WTC11 (cell line): ENCODE results near the gene CHPF. TPM values are rescaled to one million over a fixed set of nuclear protein-coding genes. Genes with fewer than 3 reads are reported as not detected.

Experiments used
- ATAC-seq: fragments of 200-7000 bp; cut with Tn5 transposase; 2 replicates; pipeline ENCODE4 v1.10.0; 2021; ENCODE audit warnings: mild to moderate bottlenecking, moderate library complexity
- CTCF ChIA-PET: fragments of 300-600 bp; sonication (Branson Sonifier 250); formaldehyde crosslinking; loops from one replicate; lab custom pipeline; 2021; ENCODE audit warnings: antibody characterized with exemption; lab: Charles Lee
- POLR2A ChIA-PET: fragments of 350-600 bp; sonication (Branson Sonifier 250); formaldehyde crosslinking; loops from one replicate; lab custom pipeline; 2021; ENCODE audit warnings: antibody characterized with exemption; lab: Charles Lee
- DNase-seq: peaks from one replicate; pipeline ENCODE4 v3.0.0; 2021; ENCODE audit warnings: low spot score
- H3K27ac Mint-ChIP-seq: 2 replicates; pipeline ENCODE4 v1.8.0; 2021; ENCODE audit warnings: mixed read lengths
- H3K27me3 Mint-ChIP-seq: 2 replicates; pipeline ENCODE4 v1.8.0; 2021; ENCODE audit warnings: low read depth, mild to moderate bottlenecking, moderate library complexity, mixed read lengths
- H3K36me3 Mint-ChIP-seq: 2 replicates; pipeline ENCODE4 v1.8.0; 2021; ENCODE audit warnings: mixed read lengths
- H3K4me1 Mint-ChIP-seq: 2 replicates; pipeline ENCODE4 v1.8.0; 2022; ENCODE audit warnings: mixed read lengths
- H3K4me3 Mint-ChIP-seq: 2 replicates; pipeline ENCODE4 v1.8.0; 2021; ENCODE audit warnings: mild to moderate bottlenecking, moderate library complexity, mixed read lengths
- H3K9me3 Mint-ChIP-seq: 2 replicates; pipeline ENCODE4 v1.8.0; 2021; ENCODE audit warnings: mixed read lengths
- E2F1 ChIP-seq: sonication (generic); formaldehyde crosslinking; IDR thresholded peaks from 2 replicates; pipeline ENCODE4 v1.8.0; 2022; ENCODE audit warnings: mild to moderate bottlenecking, missing genetic modification reagents
- FOXK1 ChIP-seq: sonication (generic); formaldehyde crosslinking; IDR thresholded peaks from 2 replicates; pipeline ENCODE4 v1.8.0; 2022; ENCODE audit warnings: mild to moderate bottlenecking, moderate library complexity, missing genetic modification reagents
- FOXP4 ChIP-seq: sonication (generic); formaldehyde crosslinking; IDR thresholded peaks from 2 replicates; pipeline ENCODE4 v1.8.0; 2022; ENCODE audit warnings: mild to moderate bottlenecking, missing genetic modification reagents
- JAZF1 ChIP-seq: fragments of 250-450 bp; sonication (Bioruptor Pico); IDR thresholded peaks from 2 replicates; pipeline ENCODE4 v1.9.0; 2021; ENCODE audit warnings: moderate library complexity, mild to moderate bottlenecking, inconsistent platforms
- JUN ChIP-seq: sonication (generic); formaldehyde crosslinking; IDR thresholded peaks from 2 replicates; pipeline ENCODE4 v1.8.0; 2023; ENCODE audit warnings: mild to moderate bottlenecking, missing genetic modification reagents
- MXD4 ChIP-seq: fragments of 250-450 bp; sonication (Bioruptor Pico); IDR thresholded peaks from 2 replicates; pipeline ENCODE4 v1.8.0; 2021; ENCODE audit warnings: mild to moderate bottlenecking, moderate library complexity, borderline replicate concordance
- NFYB ChIP-seq: sonication (generic); formaldehyde crosslinking; conservative IDR thresholded peaks from 2 replicates; pipeline ENCODE4 v1.8.0; 2022; ENCODE audit warnings: low read depth, missing genetic modification reagents
- OVOL2 ChIP-seq: fragments of 250-450 bp; sonication (Bioruptor Pico); IDR thresholded peaks from 2 replicates; pipeline ENCODE4 v1.9.0; 2021; ENCODE audit warnings: mild to moderate bottlenecking, borderline replicate concordance
- PRDM15 ChIP-seq: sonication (generic); formaldehyde crosslinking; IDR thresholded peaks from 2 replicates; pipeline ENCODE4 v1.8.0; 2022; ENCODE audit warnings: missing genetic modification reagents
- PRRX2 ChIP-seq: fragments of 250-450 bp; sonication (Bioruptor Pico); IDR thresholded peaks from 2 replicates; pipeline ENCODE4 v1.8.0; 2021; ENCODE audit warnings: mild to moderate bottlenecking
- SMAD3 ChIP-seq: sonication (generic); formaldehyde crosslinking; IDR thresholded peaks from 2 replicates; pipeline ENCODE4 v1.8.0; 2022; ENCODE audit warnings: missing genetic modification reagents, mild to moderate bottlenecking, borderline replicate concordance
- USF1 ChIP-seq: sonication (generic); formaldehyde crosslinking; IDR thresholded peaks from 2 replicates; pipeline ENCODE4 v1.8.0; 2022; ENCODE audit warnings: mild to moderate bottlenecking, missing genetic modification reagents
- ZNF263 ChIP-seq: sonication (generic); formaldehyde crosslinking; IDR thresholded peaks from 2 replicates; pipeline ENCODE4 v1.8.1; 2022; ENCODE audit warnings: low read depth, mild to moderate bottlenecking, moderate library complexity, missing genetic modification reagents
- ZNF281 ChIP-seq: sonication (generic); formaldehyde crosslinking; IDR thresholded peaks from 2 replicates; pipeline ENCODE4 v1.8.0; 2023; ENCODE audit warnings: mild to moderate bottlenecking, missing genetic modification reagents
- ZNF396 ChIP-seq: fragments of 250-450 bp; sonication (Bioruptor Pico); IDR thresholded peaks from 2 replicates; pipeline ENCODE4 v1.8.0; 2021; ENCODE audit warnings: mild to moderate bottlenecking, moderate library complexity, borderline replicate concordance
- ZNF512 ChIP-seq: sonication (generic); formaldehyde crosslinking; IDR thresholded peaks from 2 replicates; pipeline ENCODE4 v1.8.1; 2022; ENCODE audit warnings: missing genetic modification reagents, borderline replicate concordance
- ZNF532 ChIP-seq: fragments of 250-450 bp; sonication (Bioruptor Pico); IDR thresholded peaks from 2 replicates; pipeline ENCODE4 v1.9.0; 2021; ENCODE audit warnings: mild to moderate bottlenecking, borderline replicate concordance
- total RNA-seq: library from RNA; stranded (reverse); gene quantifications from 3 replicates; pipeline ENCODE4 v1.2.3, GENCODE V29; 2021

Gene CHPF
- total RNA-seq, 1 experiment from 2014 or later: 97.0 TPM

- ChIA-PET POLR2A (no interaction called here), CTCF (interaction anchor here (2.8 kb wide), 1 partner anchor 12 kb away, joined by 21 read pairs; no protein-coding TSS in a partner anchor)
- no peak overlapping the region for H3K27ac Mint-ChIP-seq
- H3K4me3 Mint-ChIP-seq: no peak overlapping the region
- DNase-seq: no peak
- no peak for TF ChIP-seq ZNF396 (CRISPR knock-in tag)
- no peak for TF ChIP-seq JUN (CRISPR knock-in tag)
- no peak for TF ChIP-seq E2F1 (CRISPR knock-in tag)
- no peak for TF ChIP-seq NFYB (CRISPR knock-in tag)
- TF ChIP-seq PRRX2 (CRISPR knock-in tag): no peak
- TF ChIP-seq SMAD3: no peak
- no peak for TF ChIP-seq ZNF281 (CRISPR knock-in tag)
- no peak for TF ChIP-seq USF1 (CRISPR knock-in tag)
- no peak for TF ChIP-seq JAZF1 (CRISPR knock-in tag)
- H3K36me3 Mint-ChIP-seq: peaks cover 11% of the 10 kb centered on the region
- peaks cover 45% of the 10 kb centered on the region for H3K27me3 Mint-ChIP-seq
- no peak for ATAC-seq
- H3K4me1 Mint-ChIP-seq: peaks cover 16% of the 10 kb centered on the region
- H3K9me3 Mint-ChIP-seq: no peaks in the 10 kb centered on the region
Measured at GRCh38 chr2:219547621-219548020, 4.0 kb upstream of the CHPF start.

GRCh38 chr2:219545943-219546352, 2.3 kb upstream of the CHPF start:
- Mint-ChIP-seq H3K9me3 (no peaks in the 10 kb centered on the region), H3K4me3 (no peak overlapping the region), H3K36me3 (peaks cover 16% of the 10 kb centered on the region), H3K4me1 (peaks cover 20% of the 10 kb centered on the region), H3K27ac (no peak overlapping the region), H3K27me3 (peaks cover 40% of the 10 kb centered on the region)
- ChIA-PET POLR2A (no interaction called here), CTCF (interaction anchor here (0.7 to 41.3 kb wide), 2 partner anchors 15 to 61 kb away, joined by 5 to 2316 read pairs; partner anchors contain the start of gene GMPPA)
- no peak for ATAC-seq
- no peak for DNase-seq
- TF ChIP-seq ZNF263: no peak
- no peak for TF ChIP-seq SMAD3
- no peak for TF ChIP-seq MXD4 (CRISPR knock-in tag)
- no peak for TF ChIP-seq FOXP4 (CRISPR knock-in tag)
- no peak for TF ChIP-seq ZNF532 (CRISPR knock-in tag)
- no peak for TF ChIP-seq OVOL2 (CRISPR knock-in tag)
- no peak for TF ChIP-seq PRDM15 (CRISPR knock-in tag)
- no peak for TF ChIP-seq FOXK1
- no peak for TF ChIP-seq ZNF512 (CRISPR knock-in tag)
